Aorta (tissue), 5 donors: Measurements from ENCODE around the gene IL1R1. TPM values are rescaled to one million over a fixed set of nuclear protein-coding genes. Genes with fewer than 3 reads are reported as not detected.

ENCODE experiments used
- ATAC-seq: fragments of 200-7000 bp; cut with Tn5 transposase; one replicate; pipeline ENCODE4 v1.9.1; 2022; ENCODE audit warnings: moderate library complexity; ENCODE audit not compliant: low FRiP score
- DNase-seq, 2 donors: peaks; one replicate each; pipeline ENCODE4 v3.0.0-alpha.2; 2020
- H3K27ac ChIP-seq, 2 donors: one replicate each; pipeline ENCODE4 v1.5.1; 2013; ENCODE audit warnings: low read length in 2 of 2, mild to moderate bottlenecking in 2 of 2, moderate library complexity in 2 of 2, control low read depth in 1 of 2, inconsistent platforms in 1 of 2, low read depth in 1 of 2
- H3K27me3 ChIP-seq, 2 donors: one replicate each; pipeline ENCODE4 v1.6.1; 2013; ENCODE audit warnings: control low read depth in 1 of 2, low read length in 1 of 2, mild to moderate bottlenecking in 1 of 2, moderate library complexity in 1 of 2; ENCODE audit not compliant: insufficient read depth in 2 of 2, control insufficient read depth in 1 of 2
- H3K36me3 ChIP-seq, 2 donors: one replicate each; pipeline ENCODE4 v1.6.1; 2013; ENCODE audit warnings: control low read depth in 1 of 2, low read length in 1 of 2, mild to moderate bottlenecking in 1 of 2; ENCODE audit not compliant: insufficient read depth in 2 of 2, control insufficient read depth in 1 of 2
- H3K4me1 ChIP-seq, 2 donors: one replicate each; pipeline ENCODE4 v1.6.1; 2013; ENCODE audit warnings: low read length in 2 of 2, control low read depth in 1 of 2, mild to moderate bottlenecking in 1 of 2, moderate library complexity in 1 of 2; ENCODE audit not compliant: insufficient read depth in 2 of 2, control insufficient read depth in 1 of 2
- H3K4me3 ChIP-seq, 2 donors: one replicate each; pipeline ENCODE4 v1.5.1; 2013; ENCODE audit warnings: low read length in 2 of 2, control low read depth in 1 of 2, mild to moderate bottlenecking in 1 of 2
- H3K9me3 ChIP-seq: one replicate; pipeline ENCODE4 v1.6.1; 2013; ENCODE audit warnings: mild to moderate bottlenecking, low read length; ENCODE audit not compliant: control insufficient read depth
- WGBS, 2 donors: extraction: QIAGEN DNeasy Blood & Tissue Kit; methylation state at CpG; one replicate each; pipeline ENCODE4 v1.1.7; 2013; 5-methylcytosine and 5-hydroxymethylcytosine counted together
- intact Hi-C, 2 donors: fragments of 100-400 bp; cut with DNase I; formaldehyde crosslinking; loops; one replicate each; pipeline versions ENCODE4 v1.14.2 to v1.15.0; 2022
- polyA plus RNA-seq, 2 donors: library from polyadenylated mRNA; stranded (reverse); fragments of 200-250 nt; gene quantifications; one replicate each; pipeline ENCODE4 v1.2.3, GENCODE V29; 2013
- total RNA-seq, 2 donors: library from RNA; stranded (reverse); fragmentation: NEBNext Ultra II Directional; extraction: Animal tissue kit (Norgen Biotek cat#: 25700); gene quantifications; one replicate each; pipeline ENCODE4 v1.2.1, GENCODE V29; 2021
- donor health status: healthy with polysubstance abuse.
- donor health status: Bipolar disorder and iron deficiency.
- donor health status: DM: no; HTN: no; CAD: no.
- donor health status: DM: no; HTN: no; CAD: no.
- donor health status: DM: yes; HTN: yes; CAD: no.

The IL1R1 gene
- total and polyA plus RNA-seq, 4 donors: 47.0 to 155 (median 92.3) TPM

DNA sequence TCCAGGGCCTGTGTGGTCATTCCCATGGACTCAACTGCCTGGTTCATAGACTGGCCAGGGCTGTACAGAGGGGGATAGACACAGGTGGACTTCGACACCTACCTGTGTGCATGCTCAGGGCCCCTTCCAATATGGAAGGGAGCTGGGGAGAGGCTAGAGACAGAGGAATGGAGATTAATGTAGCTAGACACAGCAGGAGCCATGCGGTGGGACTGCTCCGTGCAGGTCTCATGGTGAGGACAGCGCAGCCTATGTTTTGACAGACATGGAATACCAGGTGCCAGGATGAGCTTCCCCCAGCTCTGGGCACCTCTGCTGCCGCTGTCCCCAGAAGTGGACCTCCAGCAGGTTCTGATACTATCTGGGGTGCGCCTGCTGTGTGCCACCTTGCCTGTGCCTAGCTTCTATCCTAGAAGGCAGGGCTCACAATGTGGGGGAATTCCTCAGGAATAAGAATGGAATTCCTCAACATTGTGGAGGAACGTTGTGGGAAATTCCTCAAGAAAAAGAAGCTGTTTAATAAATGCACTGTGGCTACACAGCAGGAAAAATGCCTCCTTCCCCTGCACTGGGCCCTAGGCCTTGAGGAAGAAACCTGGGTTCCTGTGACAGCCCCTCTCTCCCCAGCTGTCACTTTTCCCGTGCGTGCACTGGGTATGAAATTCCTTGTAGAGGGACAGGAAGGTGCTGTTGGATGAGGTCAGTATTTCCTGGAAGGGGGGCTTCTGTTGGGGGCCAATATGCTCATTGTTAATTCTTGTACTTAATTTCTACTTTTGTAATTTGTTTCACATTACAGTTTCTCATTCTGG lies 7.3 kb downstream of the IL1R1 start:
- peaks cover 4% of the 10 kb centered on the region for H3K9me3 ChIP-seq
- no peak overlapping the region for H3K27ac ChIP-seq
- 76 to 84% methylated on average over 9 of the region's 9 CpGs for WGBS, 2 donors

GRCh38 chr2:102154364-102154763 lies 11.8 kb downstream of the IL1R1 start:
- 84 to 92% methylated on average over 6 of the region's 6 CpGs for WGBS, 2 donors
- ATAC-seq: no peak
- intact Hi-C loops: loop anchor here in 1 of 2 donors (2.0 kb wide), 1 partner anchor 78 kb away; no protein-coding TSS in a partner anchor
- no peaks in the 10 kb centered on the region for H3K36me3 ChIP-seq
- no peak for DNase-seq
- no peak overlapping the region for H3K27ac ChIP-seq
- H3K4me1 ChIP-seq: no peaks in the 10 kb centered on the region
- no peaks in the 10 kb centered on the region for H3K9me3 ChIP-seq
- no peaks in the 10 kb centered on the region for H3K27me3 ChIP-seq
- no peak overlapping the region for H3K4me3 ChIP-seq

More for the DNA sequence above, 7.3 kb downstream of the IL1R1 start:
- intact Hi-C loops: no loop called here
- Histone ChIP-seq H3K4me3 (no peak overlapping the region), H3K27me3 (no peaks in the 10 kb centered on the region), H3K4me1 (no peaks in the 10 kb centered on the region), H3K36me3 (no peaks in the 10 kb centered on the region)
- DNase-seq (no peak), ATAC-seq (no peak)

DNA sequence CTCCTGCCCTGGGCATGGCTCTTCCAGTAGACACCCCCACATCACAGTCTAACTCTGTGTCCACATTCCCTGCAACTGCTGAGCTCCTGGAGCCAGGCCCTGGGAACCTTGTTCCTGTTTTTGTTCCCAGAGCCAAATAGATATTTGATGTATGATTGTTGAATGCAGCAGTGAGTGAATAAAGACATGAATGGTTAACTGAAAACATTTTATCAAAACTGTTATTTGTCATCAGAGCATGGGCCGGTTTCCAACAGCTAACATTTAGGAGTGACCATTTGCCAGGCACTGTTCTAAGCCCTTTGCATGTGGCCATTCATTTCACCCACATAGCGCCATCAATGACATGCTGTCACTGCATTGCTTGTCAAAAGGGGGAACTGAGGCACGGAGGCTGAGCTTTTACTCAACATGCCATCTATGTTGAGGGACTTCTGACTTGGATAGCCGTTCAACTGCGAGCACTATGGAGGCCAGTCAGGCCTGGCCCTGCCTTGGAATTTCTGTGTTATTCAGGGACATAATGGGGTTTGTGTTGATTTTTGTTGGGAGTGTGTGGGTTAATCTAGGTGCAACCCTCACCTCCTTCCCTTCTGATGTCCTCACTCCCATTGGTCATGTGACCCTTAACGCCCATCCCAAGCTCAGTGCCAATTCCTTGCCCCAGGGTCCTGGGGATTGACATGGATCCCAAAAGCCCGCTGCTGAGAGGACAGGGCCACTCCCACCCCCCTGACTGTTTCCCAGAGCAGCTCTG lies 12.6 kb downstream of the IL1R1 start:
- no peak for ATAC-seq
- no peaks in the 10 kb centered on the region for H3K9me3 ChIP-seq
- H3K27me3 ChIP-seq: no peaks in the 10 kb centered on the region
- no peak overlapping the region for H3K4me3 ChIP-seq
- no peak for DNase-seq
- peaks cover 0 to 2% of the 10 kb centered on the region in 2 donors for H3K36me3 ChIP-seq
- no peak overlapping the region for H3K27ac ChIP-seq
- 67 to 70% methylated on average over 7 of the region's 7 CpGs for WGBS, 2 donors
- intact Hi-C loops: loop anchor here in 1 of 2 donors (2.0 kb wide), 1 partner anchor 78 kb away; no protein-coding TSS in a partner anchor
- H3K4me1 ChIP-seq: no peaks in the 10 kb centered on the region

DNA sequence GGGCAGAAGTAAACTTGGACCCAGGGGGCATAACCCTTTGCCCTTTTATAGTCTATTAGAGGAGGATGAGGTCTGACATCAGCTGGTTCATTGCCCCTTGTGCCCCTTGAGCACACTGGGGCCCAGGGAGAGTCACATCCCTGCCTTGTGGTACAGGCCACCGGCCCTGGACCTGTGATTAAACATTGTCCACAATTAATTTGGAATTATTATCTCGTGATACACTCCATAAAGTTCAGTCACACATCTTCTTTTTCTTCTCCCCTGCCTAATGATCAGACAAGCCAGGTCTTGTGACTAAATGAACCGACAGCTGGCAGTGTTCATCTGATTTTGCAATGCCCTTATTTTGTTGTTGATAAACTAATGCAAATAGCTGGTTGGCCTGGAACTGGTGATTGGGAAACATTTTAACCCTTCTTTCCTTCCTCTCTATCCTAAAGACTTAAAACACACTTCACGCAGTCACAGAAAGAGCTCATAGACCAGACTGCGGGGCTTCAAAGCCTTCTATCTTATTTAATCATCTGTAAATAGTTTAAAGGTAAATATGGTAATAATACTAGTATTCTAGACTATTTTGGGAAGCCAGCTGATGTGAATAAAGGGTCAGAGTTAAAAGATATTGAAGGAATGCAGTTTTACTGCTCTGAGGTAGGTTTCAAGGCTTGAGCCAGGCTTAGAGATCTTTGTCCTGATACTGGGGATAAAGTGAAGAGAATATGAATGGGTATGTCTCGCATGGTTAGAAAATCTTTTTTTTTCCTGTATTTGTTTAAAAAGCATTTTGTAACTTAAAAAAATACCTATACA lies 13.4 kb downstream of the IL1R1 start:
- Histone ChIP-seq H3K36me3 (peaks cover 0 to 2% of the 10 kb centered on the region in 2 donors), H3K4me1 (no peaks in the 10 kb centered on the region), H3K9me3 (no peaks in the 10 kb centered on the region), H3K4me3 (no peak overlapping the region), H3K27me3 (no peaks in the 10 kb centered on the region), H3K27ac (no peak overlapping the region)
- no peak for DNase-seq
- 85 to 87% methylated on average over 6 of the region's 6 CpGs for WGBS, 2 donors
- peak; percentile 67 for ATAC-seq
- intact Hi-C loops: loop anchor here in 1 of 2 donors (2.0 kb wide), 1 partner anchor 79 kb away; no protein-coding TSS in a partner anchor

DNA sequence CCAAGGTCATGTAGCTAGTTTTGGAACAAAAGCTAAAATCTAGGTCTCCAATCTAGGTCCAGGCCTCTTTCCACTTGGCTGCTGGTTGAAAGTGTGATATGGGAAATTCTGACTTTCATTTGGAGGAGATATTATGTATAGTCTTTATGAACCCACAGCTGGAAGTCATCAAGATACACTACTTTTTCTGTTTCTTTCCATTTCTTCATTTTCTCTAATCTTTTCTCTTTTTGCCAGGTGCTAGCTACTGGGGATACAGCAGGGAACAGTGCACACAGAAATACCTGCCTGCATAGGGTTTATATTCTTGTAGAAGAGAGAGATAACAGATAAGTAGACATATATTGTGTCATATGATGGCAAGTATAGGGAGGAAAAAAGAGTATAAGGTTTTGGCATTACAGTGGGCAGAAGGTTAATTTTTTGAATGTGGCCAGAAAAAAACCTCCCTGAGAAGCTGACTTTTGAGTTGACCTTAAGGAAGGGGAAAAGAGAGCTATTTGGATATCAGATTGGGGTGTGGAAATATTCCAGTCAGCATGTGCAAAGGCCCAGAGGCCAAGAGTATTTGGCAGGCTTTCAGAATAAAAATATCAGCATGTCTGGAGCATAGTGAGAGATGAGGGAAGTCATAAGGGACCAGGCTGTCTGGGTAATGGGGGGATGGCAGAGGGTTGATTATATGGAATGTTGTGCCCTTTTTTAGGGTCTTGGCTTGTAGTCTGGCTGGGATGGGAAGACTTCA lies 15.6 kb downstream of the IL1R1 start:
- Histone ChIP-seq H3K27me3 (no peaks in the 10 kb centered on the region), H3K4me3 (no peak overlapping the region), H3K36me3 (peaks cover 0 to 2% of the 10 kb centered on the region in 2 donors), H3K9me3 (no peaks in the 10 kb centered on the region), H3K27ac (no peak overlapping the region), H3K4me1 (no peaks in the 10 kb centered on the region)
- intact Hi-C loops: no loop called here
- no peak for DNase-seq
- no peak for ATAC-seq

- Histone ChIP-seq H3K27ac (no peak overlapping the region), H3K4me1 (no peaks in the 10 kb centered on the region), H3K9me3 (no peaks in the 10 kb centered on the region), H3K27me3 (no peaks in the 10 kb centered on the region), H3K4me3 (no peak overlapping the region), H3K36me3 (peaks cover 0 to 3% of the 10 kb centered on the region in 2 donors)
- no peak for DNase-seq
- WGBS, 2 donors: 46 to 56% methylated on average over 1 of the region's 1 CpG
- intact Hi-C loops: no loop called here
- ATAC-seq: no peak
Measured at GRCh38 chr2:102159295-102159694, 16.7 kb downstream of the IL1R1 start.

DNA sequence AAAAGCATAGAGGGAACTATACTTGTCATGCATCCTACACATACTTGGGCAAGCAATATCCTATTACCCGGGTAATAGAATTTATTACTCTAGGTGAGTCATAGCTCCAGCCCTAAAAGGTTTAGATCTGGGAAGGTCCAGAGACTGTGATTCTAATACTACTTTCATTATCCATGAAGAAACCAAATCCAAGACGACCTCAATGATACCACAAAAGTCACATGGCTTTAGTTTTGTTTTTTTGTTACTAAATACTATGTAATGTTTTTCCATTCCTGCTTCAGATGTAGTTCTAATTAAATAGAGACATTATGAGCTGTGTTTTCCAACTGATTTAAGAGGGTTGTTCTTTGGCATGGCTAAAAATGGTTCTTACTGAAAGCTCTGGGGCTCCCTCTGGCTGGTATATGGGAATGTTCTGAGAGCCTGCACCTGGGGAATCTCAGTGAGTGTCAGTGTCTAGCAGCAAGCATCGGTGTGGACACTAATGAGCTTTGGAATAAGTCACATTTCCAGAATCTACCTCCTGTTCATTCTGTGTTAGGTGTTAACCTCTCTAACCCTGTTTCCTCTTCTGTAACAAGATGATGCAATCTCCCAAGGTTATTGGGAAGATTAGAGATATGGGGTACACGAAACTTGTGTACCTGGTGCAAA lies 23.8 kb downstream of the IL1R1 start:
- DNase-seq (no peak), ATAC-seq (peak; percentile 82)
- intact Hi-C loops: loop anchor here (1.0 to 5.0 kb wide), 3 partner anchors 94 to 146 kb away; no protein-coding TSS in a partner anchor
- Histone ChIP-seq H3K4me1 (peaks cover 0 to 4% of the 10 kb centered on the region in 2 donors), H3K9me3 (no peaks in the 10 kb centered on the region), H3K27me3 (no peaks in the 10 kb centered on the region), H3K4me3 (no peak overlapping the region), H3K36me3 (peaks cover 0 to 1% of the 10 kb centered on the region in 2 donors), H3K27ac (no peak overlapping the region)
- WGBS, 2 donors: 27 to 30% methylated on average over 4 of the region's 4 CpGs
